ENCODE measurements around the gene BEND6. TPM values are rescaled to one million over a fixed set of nuclear protein-coding genes. Genes with fewer than 3 reads are reported as not detected.
"Not testable (repeated sequence)": the region's sequence is repeated elsewhere in the genome, so short reads cannot be mapped to it uniquely, and the experiment has no call there.

Gene BEND6
- total and polyA plus RNA-seq, 10 donors, result 0.26 to 1.0 (median 0.52) TPM; not detected in 1

DNA sequence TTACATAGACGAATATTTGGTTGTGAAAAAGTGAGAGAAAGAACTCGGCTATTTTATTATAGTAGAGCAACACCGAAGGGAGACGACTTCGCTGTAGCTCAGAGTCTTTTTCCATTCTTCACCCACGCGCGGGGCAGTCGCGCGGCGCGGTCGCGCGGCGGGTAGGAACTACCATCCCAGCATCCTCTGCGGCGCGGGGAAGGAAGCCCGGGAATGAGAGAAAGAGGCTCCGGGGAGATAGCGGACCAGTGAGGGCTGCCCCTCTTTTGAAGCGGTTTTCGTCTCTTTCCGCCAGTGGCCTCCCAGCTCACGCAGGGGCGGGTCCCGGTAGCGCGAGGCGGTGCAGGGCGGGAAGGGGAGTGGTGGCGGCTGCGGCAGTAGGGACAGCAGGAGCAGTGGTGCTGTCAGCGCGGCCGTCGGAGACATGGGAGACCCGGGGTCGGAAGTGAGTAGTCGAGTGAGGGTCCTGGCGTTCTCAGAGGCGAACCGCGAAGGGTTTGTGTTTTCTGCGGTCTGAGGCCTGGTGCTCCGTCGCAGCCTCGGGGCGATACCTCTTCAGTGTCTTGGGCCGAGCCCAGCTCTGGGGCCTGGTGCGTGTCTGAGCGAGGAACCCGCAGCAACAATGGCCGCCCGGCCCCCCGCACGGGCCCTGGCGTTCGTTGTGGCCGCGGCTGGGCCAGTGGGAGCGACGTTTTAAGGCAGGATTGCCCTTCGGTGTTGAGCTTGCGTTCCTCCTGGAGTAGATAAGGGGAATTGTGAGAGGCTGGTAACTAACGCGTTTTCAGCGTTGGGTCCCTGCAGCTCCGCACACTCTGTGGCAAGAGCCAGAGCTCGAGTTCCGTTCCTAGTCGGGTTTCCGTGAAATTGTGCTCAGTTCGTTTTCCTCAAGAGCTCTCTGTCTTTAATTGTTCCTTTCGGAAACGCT lies 91.7 kb downstream of the BEND6 start, which contains the start of gene KIAA1586:
TSS of gene KIAA1586 (plus strand) at position 362 of the 925 bp plus-strand sequence. CDS start at position 425, 63 bp downstream.
- DNase-seq, result peak; percentile 96
- H3K27ac ChIP-seq, result peak within 1 kb of the TSS in 7 of 8 donors; percentile 54 to 77 (median 75)
- peaks cover 6 to 37% (median 23%) of the 10 kb centered on the region in 6 donors for H3K4me1 ChIP-seq
- TF ChIP-seq POLR2AphosphoS5 (IDR thresholded peaks at IDR 0.05) (peak; percentile 91 to 95 (median 95)), POLR2A (IDR thresholded peaks at IDR 0.05) (peak in 2 of 3 donors; percentile 33 to 46)
- peaks cover 3 to 34% (median 12%) of the 10 kb centered on the region in 6 donors for H3K36me3 ChIP-seq
- intact Hi-C loops (cut with DNase I; ENCODE audit: low total_unique reads); H3K27me3 ChIP-seq (replicated peaks in 1 of 7); H3K9me3 ChIP-seq: not testable (repeated sequence)
- 0 to 1% (median 0%) methylated on average over 27 to 46 of the region's 78 CpGs for WGBS, 5 donors
- peak within 1 kb of the TSS; percentile 49 to 79 (median 56) for H3K4me3 ChIP-seq

DNA sequence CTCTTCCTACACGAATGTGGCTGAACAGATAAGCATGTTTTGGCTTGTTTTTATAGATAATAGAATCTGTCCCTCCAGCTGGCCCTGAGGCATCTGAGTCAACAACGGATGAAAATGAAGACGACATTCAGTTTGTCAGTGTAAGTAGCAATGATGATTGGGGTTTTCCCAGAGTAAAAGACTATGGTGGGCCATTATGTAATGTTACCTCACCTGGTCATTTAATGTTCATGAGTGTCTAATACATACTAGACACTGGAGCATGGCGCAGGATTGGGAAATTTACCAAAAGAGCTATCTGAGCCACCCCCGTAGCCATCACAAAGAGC lies 92.3 kb downstream of the BEND6 start:
- no CpG with 5 or more reads among the region's 5 CpGs for WGBS, 5 donors
- H3K27me3 ChIP-seq (replicated peaks in 1 of 7); H3K4me3 ChIP-seq; H3K27ac ChIP-seq; H3K9me3 ChIP-seq; intact Hi-C loops (cut with DNase I; ENCODE audit: low total_unique reads); DNase-seq: not testable (repeated sequence)
- H3K4me1 ChIP-seq, result peaks cover 6 to 37% (median 23%) of the 10 kb centered on the region in 6 donors
- H3K36me3 ChIP-seq, result peaks cover 3 to 40% (median 17%) of the 10 kb centered on the region in 6 donors

DNA sequence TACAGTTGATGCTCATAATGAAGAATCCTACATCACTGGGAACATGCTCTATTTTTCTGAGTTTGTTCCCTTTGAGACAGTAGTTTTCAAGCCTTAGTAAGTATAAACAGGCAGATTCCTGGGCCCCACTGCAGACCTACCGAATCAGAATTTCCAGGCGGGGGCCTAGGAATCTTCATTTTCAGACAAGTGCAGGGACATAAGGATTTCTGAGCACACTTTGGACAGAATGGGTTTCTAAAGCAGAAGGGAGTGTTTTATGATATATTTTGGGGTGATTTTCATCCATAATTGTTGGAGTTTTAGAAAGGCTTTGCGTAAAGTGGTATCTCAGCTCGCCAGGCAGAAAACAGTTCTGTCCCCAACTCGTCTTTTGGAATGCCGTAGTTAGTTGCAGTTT lies 93.0 kb downstream of the BEND6 start:
- DNase-seq; H3K27me3 ChIP-seq (replicated peaks in 1 of 7); H3K27ac ChIP-seq; H3K9me3 ChIP-seq; intact Hi-C loops (cut with DNase I; ENCODE audit: low total_unique reads): not testable (repeated sequence)
- 86 to 95% (median 94%) methylated on average over 5 to 6 of the region's 6 CpGs for WGBS, 5 donors
- H3K4me1 ChIP-seq, result peaks cover 6 to 37% (median 23%) of the 10 kb centered on the region in 6 donors
- H3K36me3 ChIP-seq, result peaks cover 3 to 46% (median 22%) of the 10 kb centered on the region in 6 donors
- H3K4me3 ChIP-seq, result peak overlapping the region in 1 of 8 donors; percentile 37

DNA sequence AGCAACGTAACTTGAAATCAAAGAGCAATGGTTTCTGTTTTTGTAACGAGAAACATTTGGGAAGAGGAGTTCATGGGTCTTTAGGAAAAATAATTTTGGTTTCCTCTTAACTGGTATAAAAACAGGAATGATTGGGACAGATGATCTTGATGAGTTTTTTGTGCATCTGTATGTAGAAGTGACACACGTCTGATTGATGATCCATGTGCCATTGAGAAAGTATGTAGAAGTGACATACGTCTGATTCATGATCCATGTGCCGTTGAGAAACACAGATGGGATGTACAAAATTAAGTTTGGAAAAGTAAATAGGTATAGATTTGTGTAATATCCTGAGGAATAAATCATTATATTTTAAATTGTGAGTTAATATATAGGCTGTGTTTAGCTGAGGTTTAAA lies 93.7 kb downstream of the BEND6 start:
- Histone ChIP-seq H3K4me3 (no peak overlapping the region), H3K27ac (no peak overlapping the region), H3K27me3 (replicated peaks in 1 of 7) (no peaks in the 10 kb centered on the region), H3K9me3 (no peaks in the 10 kb centered on the region), H3K36me3 (peaks cover 5 to 53% (median 29%) of the 10 kb centered on the region in 6 donors), H3K4me1 (peaks cover 6 to 37% (median 23%) of the 10 kb centered on the region in 6 donors)
- intact Hi-C loops (cut with DNase I; ENCODE audit: low total_unique reads), result no loop called here
- TF ChIP-seq POLR2AphosphoS5 (IDR thresholded peaks at IDR 0.05), result no peak
- TF ChIP-seq, protein P1, sequence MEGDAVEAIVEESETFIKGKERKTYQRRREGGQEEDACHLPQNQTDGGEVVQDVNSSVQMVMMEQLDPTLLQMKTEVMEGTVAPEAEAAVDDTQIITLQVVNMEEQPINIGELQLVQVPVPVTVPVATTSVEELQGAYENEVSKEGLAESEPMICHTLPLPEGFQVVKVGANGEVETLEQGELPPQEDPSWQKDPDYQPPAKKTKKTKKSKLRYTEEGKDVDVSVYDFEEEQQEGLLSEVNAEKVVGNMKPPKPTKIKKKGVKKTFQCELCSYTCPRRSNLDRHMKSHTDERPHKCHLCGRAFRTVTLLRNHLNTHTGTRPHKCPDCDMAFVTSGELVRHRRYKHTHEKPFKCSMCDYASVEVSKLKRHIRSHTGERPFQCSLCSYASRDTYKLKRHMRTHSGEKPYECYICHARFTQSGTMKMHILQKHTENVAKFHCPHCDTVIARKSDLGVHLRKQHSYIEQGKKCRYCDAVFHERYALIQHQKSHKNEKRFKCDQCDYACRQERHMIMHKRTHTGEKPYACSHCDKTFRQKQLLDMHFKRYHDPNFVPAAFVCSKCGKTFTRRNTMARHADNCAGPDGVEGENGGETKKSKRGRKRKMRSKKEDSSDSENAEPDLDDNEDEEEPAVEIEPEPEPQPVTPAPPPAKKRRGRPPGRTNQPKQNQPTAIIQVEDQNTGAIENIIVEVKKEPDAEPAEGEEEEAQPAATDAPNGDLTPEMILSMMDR (IDR thresholded peaks at IDR 0.05 in 8 of 11, conservative IDR thresholded peaks at IDR 0.05 in 3 of 11), result no peak
- DNase-seq, result no peak
- 88 to 92% (median 90%) methylated on average over 5 of the region's 5 CpGs for WGBS, 5 donors

DNA sequence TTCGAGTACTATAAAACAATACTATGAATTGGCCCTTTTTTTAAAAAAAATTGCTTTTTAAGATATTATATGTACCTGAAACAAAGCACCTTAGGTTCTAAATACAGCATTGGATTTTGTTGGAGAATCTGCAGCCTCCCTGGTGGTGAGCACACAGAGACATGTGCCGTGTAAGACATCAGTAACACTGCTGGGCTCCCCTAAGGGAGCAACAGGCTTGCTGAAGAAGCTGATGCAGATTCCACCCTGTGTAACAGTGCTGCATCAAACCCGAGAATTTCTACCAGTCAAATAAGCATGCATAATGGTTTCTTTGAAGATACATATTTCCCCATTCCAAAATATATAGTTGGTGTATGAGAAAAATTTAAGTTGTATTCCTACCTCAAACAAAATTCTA lies 108.9 kb downstream of the BEND6 start:
- WGBS, 5 donors, result 88 to 95% (median 93%) methylated on average over 3 of the region's 3 CpGs
- peaks cover 0 to 80% (median 25%) of the 10 kb centered on the region in 6 donors for H3K36me3 ChIP-seq

More for the DNA sequence above, 108.9 kb downstream of the BEND6 start:
- intact Hi-C loops (cut with DNase I; ENCODE audit: low total_unique reads), result no loop called here
- no peaks in the 10 kb centered on the region for H3K9me3 ChIP-seq
- DNase-seq, result no peak
- no peaks in the 10 kb centered on the region for H3K27me3 ChIP-seq (replicated peaks in 1 of 7)
- no peak overlapping the region for H3K4me3 ChIP-seq
- no peaks in the 10 kb centered on the region for H3K4me1 ChIP-seq
- H3K27ac ChIP-seq, result no peak overlapping the region
- TF ChIP-seq POLR2A (IDR thresholded peaks at IDR 0.05) (no peak), POLR2AphosphoS5 (IDR thresholded peaks at IDR 0.05) (no peak)
- TF ChIP-seq, protein P1 (IDR thresholded peaks at IDR 0.05 in 8 of 11, conservative IDR thresholded peaks at IDR 0.05 in 3 of 11), result no peak
